Testis (tissue), 2 donors: ENCODE measurements around the gene UBE2R2.

Experiments used
- POLR2A ChIP-seq: fragments of 450-650 bp; IDR thresholded peaks from one replicate; pipeline ENCODE4 v1.6.1; 2017; ENCODE audit warnings: antibody characterized with exemption, mild to moderate bottlenecking, moderate library complexity
- TF ChIP-seq, protein P1 (sequence below), 3 experiments: fragments of 450-650 bp in 2 of 3; fragments of 200-600 bp in 1 of 3; sonication (generic) in 1 of 3; IDR thresholded peaks; one replicate each; pipeline ENCODE4 v1.5.1; 2016 to 2019; ENCODE audit warnings: antibody characterized with exemption in 3 of 3, mild to moderate bottlenecking in 2 of 3, moderate library complexity in 1 of 3

GRCh38 chr9:33791117-33791516 is 25.8 kb upstream of the UBE2R2 start:
- TF ChIP-seq, protein P1, sequence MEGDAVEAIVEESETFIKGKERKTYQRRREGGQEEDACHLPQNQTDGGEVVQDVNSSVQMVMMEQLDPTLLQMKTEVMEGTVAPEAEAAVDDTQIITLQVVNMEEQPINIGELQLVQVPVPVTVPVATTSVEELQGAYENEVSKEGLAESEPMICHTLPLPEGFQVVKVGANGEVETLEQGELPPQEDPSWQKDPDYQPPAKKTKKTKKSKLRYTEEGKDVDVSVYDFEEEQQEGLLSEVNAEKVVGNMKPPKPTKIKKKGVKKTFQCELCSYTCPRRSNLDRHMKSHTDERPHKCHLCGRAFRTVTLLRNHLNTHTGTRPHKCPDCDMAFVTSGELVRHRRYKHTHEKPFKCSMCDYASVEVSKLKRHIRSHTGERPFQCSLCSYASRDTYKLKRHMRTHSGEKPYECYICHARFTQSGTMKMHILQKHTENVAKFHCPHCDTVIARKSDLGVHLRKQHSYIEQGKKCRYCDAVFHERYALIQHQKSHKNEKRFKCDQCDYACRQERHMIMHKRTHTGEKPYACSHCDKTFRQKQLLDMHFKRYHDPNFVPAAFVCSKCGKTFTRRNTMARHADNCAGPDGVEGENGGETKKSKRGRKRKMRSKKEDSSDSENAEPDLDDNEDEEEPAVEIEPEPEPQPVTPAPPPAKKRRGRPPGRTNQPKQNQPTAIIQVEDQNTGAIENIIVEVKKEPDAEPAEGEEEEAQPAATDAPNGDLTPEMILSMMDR (IDR thresholded peaks at IDR 0.05): no peak
- no peak for TF ChIP-seq POLR2A
